SK-N-SH treated with all-trans-retinoic acid at 6 μM for 48 hours (cell line): ENCODE results near the gene ZMAT3.
A peak's percentile ranks its signal among the peaks of the same experiment; 100 is the strongest.

Experiments
- ATAC-seq: fragments of 200-7000 bp; cut with Tn5 transposase; 3 replicates; pipeline ENCODE4 v1.9.1; 2020; ENCODE audit warnings: mild to moderate bottlenecking, moderate library complexity
- BACH2 ChIP-seq: fragments of 250-450 bp; sonication (Bioruptor Pico); IDR thresholded peaks from 2 replicates; pipeline ENCODE4 v1.9.0; 2021; ENCODE audit warnings: mild to moderate bottlenecking, borderline replicate concordance
- CREB5 ChIP-seq: fragments of 250-450 bp; sonication (Bioruptor Pico); IDR thresholded peaks from 2 replicates; pipeline ENCODE4 v1.5.1; 2020; ENCODE audit warnings: low read depth, mild to moderate bottlenecking, moderate library complexity
- CSDC2 ChIP-seq: fragments of 250-450 bp; sonication (Bioruptor Pico); IDR thresholded peaks from 2 replicates; pipeline ENCODE4 v1.5.0; 2020; ENCODE audit warnings: mild to moderate bottlenecking, moderate library complexity
- CSRNP3 ChIP-seq: fragments of 250-450 bp; sonication (Bioruptor Pico); IDR thresholded peaks from 2 replicates; pipeline ENCODE4 v1.5.1; 2021; ENCODE audit warnings: mild to moderate bottlenecking, moderate library complexity
- GLIS3 ChIP-seq: fragments of 250-450 bp; sonication (Bioruptor Pico); IDR thresholded peaks from 2 replicates; pipeline ENCODE4 v1.5.0; 2020; ENCODE audit warnings: mild to moderate bottlenecking, moderate library complexity
- ISL1 ChIP-seq: fragments of 250-450 bp; sonication (Bioruptor Pico); IDR thresholded peaks from 2 replicates; pipeline ENCODE4 v2.1.2; 2022; ENCODE audit warnings: mild to moderate bottlenecking, moderate library complexity
- OSR1 ChIP-seq: fragments of 250-450 bp; sonication (Bioruptor Pico); IDR thresholded peaks from 2 replicates; pipeline ENCODE4 v1.8.0; 2022; ENCODE audit warnings: moderate library complexity, mild to moderate bottlenecking, inconsistent platforms
- PATZ1 ChIP-seq: fragments of 250-450 bp; sonication (Bioruptor Pico); IDR thresholded peaks from 2 replicates; pipeline ENCODE4 v1.8.0; 2020; ENCODE audit warnings: mild to moderate bottlenecking, moderate library complexity, borderline replicate concordance
- POU6F1 ChIP-seq: fragments of 250-450 bp; sonication (Bioruptor Pico); IDR thresholded peaks from 2 replicates; pipeline ENCODE4 v1.8.0; 2021; ENCODE audit warnings: low read depth, mild to moderate bottlenecking, moderate library complexity, borderline replicate concordance
- PPARA ChIP-seq: fragments of 250-450 bp; sonication (Bioruptor Pico); IDR thresholded peaks from 2 replicates; pipeline ENCODE4 v1.5.0; 2020; ENCODE audit warnings: mild to moderate bottlenecking, borderline replicate concordance
- RARB ChIP-seq: fragments of 250-450 bp; sonication (Bioruptor Pico); IDR thresholded peaks from 2 replicates; pipeline ENCODE4 v1.8.0; 2021; ENCODE audit warnings: mild to moderate bottlenecking, moderate library complexity
- SNAI2 ChIP-seq: fragments of 250-450 bp; sonication (Bioruptor Pico); IDR thresholded peaks from 2 replicates; pipeline ENCODE4 v1.5.0; 2020; ENCODE audit warnings: mild to moderate bottlenecking, moderate library complexity
- TCF4 ChIP-seq: fragments of 250-450 bp; sonication (Bioruptor Pico); IDR thresholded peaks from 2 replicates; pipeline ENCODE4 v1.8.0; 2021; ENCODE audit warnings: mild to moderate bottlenecking, moderate library complexity, borderline replicate concordance
- ZFP3 ChIP-seq: fragments of 250-450 bp; sonication (Bioruptor Pico); IDR thresholded peaks from 2 replicates; pipeline ENCODE4 v1.5.0; 2020; ENCODE audit warnings: mild to moderate bottlenecking, moderate library complexity
- ZNF565 ChIP-seq: fragments of 450-650 bp; formaldehyde crosslinking; conservative IDR thresholded peaks from 2 replicates; pipeline ENCODE4 v1.5.0; 2020; ENCODE audit warnings: low read depth, mild to moderate bottlenecking, moderate library complexity
- ZNF70 ChIP-seq: fragments of 450-650 bp; formaldehyde crosslinking; IDR thresholded peaks from 2 replicates; pipeline ENCODE4 v1.5.0; 2020; ENCODE audit warnings: mild to moderate bottlenecking, moderate library complexity
- ZNF8 ChIP-seq: fragments of 450-650 bp; formaldehyde crosslinking; IDR thresholded peaks from 2 replicates; pipeline ENCODE4 v1.5.0; 2020; ENCODE audit warnings: mild to moderate bottlenecking, moderate library complexity
- TF ChIP-seq, protein P1 (sequence below): fragments of 250-450 bp; sonication (Bioruptor Pico); IDR thresholded peaks from 2 replicates; pipeline ENCODE4 v1.5.0; 2020; ENCODE audit warnings: mild to moderate bottlenecking, moderate library complexity

ZMAT3 gene

GRCh38 chr3:179071323-179072099, at the start of gene ZMAT3:
Gene ZMAT3 (minus strand): TSS chr3:179071809. CDS start chr3:179067752, 4,057 bp downstream.
- TF ChIP-seq CSDC2 (CRISPR knock-in tag) (peak; percentile 43; the same call in 1 of the 2 replicates), PPARA (no peak), PATZ1 (CRISPR knock-in tag) (no peak), CREB5 (CRISPR knock-in tag) (no peak), ZNF70 (CRISPR knock-in tag) (peak; percentile 25; the same call in 1 of the 2 replicates)
- TF ChIP-seq, all 23 proteins: peak for 2
- peak; percentile 92 for ATAC-seq

DNA sequence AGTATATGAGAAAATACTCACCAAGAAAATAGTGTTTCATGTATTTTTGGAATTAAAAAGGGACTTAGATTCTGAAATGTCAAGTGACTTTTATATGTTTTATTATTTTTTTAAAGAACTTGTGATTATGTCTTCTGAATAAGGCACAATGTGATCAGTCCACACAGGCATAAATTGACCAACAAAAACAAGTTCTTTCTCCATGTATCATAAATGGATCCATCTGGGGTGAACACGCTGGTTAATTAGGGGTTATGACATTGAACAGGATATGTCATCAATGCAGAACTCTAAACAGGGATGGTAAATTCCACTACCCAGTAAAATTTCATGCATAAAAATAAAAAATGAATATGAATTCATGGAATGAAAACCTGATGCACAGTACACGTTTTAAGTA, 45.2 kb upstream of the ZMAT3 start:
- TF ChIP-seq ZNF565 (CRISPR knock-in tag) (no peak), SNAI2 (CRISPR knock-in tag) (no peak), CSRNP3 (CRISPR knock-in tag) (no peak), ZNF70 (CRISPR knock-in tag) (no peak), ZNF8 (CRISPR knock-in tag) (no peak), RARB (CRISPR knock-in tag) (no peak), BACH2 (CRISPR knock-in tag) (no peak), OSR1 (CRISPR knock-in tag) (no peak), GLIS3 (CRISPR knock-in tag) (no peak), PPARA (no peak), ZFP3 (CRISPR knock-in tag) (no peak), TCF4 (CRISPR knock-in tag) (no peak)
- TF ChIP-seq, protein P1, sequence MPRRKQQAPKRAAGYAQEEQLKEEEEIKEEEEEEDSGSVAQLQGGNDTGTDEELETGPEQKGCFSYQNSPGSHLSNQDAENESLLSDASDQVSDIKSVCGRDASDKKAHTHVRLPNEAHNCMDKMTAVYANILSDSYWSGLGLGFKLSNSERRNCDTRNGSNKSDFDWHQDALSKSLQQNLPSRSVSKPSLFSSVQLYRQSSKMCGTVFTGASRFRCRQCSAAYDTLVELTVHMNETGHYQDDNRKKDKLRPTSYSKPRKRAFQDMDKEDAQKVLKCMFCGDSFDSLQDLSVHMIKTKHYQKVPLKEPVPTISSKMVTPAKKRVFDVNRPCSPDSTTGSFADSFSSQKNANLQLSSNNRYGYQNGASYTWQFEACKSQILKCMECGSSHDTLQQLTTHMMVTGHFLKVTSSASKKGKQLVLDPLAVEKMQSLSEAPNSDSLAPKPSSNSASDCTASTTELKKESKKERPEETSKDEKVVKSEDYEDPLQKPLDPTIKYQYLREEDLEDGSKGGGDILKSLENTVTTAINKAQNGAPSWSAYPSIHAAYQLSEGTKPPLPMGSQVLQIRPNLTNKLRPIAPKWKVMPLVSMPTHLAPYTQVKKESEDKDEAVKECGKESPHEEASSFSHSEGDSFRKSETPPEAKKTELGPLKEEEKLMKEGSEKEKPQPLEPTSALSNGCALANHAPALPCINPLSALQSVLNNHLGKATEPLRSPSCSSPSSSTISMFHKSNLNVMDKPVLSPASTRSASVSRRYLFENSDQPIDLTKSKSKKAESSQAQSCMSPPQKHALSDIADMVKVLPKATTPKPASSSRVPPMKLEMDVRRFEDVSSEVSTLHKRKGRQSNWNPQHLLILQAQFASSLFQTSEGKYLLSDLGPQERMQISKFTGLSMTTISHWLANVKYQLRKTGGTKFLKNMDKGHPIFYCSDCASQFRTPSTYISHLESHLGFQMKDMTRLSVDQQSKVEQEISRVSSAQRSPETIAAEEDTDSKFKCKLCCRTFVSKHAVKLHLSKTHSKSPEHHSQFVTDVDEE (CRISPR knock-in tag): no peak
- TF ChIP-seq, all 23 proteins: peak for 0
- no peak for ATAC-seq

- ATAC-seq: 0 out of 3 replicates have a peak, but pooled peaks have one; percentile 20
These were observed 43.8 kb upstream of the ZMAT3 start for GRCh38 chr3:179115444-179115843.

DNA sequence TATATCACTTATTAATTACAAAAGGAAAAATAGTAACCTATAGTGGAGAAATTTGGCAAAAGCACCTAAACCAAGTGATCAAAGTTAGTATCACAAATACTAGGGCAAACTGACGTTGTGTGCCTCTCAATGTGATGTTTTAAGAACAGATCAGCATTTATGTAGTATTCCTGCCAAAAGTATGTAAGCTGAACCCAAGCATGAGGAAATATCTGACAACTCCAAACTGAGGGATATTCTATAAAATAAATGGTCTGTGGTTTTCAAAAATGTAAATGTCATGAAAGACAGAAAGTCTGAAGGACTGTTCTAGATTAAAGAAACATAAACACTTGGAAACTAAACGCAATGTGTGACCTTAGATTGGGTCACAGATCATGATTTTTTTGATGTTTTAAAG, 42.3 kb upstream of the ZMAT3 start:
- peak; percentile 48; the same call in 2 of the 3 replicates for ATAC-seq
- TF ChIP-seq ISL1 (no peak), POU6F1 (no peak), GLIS3 (CRISPR knock-in tag) (no peak)
